ENCODE data around the gene STARD7.

STARD7 gene

DNA sequence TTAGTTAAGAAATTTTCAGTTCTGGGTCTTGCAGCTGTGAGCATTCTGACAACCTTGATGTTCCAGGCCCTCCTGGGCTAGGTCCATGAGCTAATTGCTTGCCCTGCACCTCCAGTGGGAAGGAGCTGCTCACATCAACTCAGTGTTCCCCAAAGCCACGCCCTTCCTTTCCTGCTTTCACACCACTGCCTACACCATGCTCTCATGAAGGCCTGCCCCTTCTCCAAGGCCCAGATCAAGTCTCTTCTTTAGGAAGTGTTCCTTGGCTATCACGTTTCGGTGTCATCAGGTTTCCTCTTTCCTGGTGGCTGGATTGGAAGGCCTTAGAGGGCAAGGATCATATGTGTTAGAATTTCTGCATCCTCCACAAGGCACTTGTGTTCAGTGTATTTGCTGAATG lies 38.4 kb upstream of the STARD7 start:
- H3K9ac ChIP-seq (ENCODE audit: low read length): no peak overlapping the region
- H3K27me3 ChIP-seq (ENCODE audit: control insufficient read depth, insufficient read depth, low read length): no peaks in the 10 kb centered on the region
- H3K4me1 ChIP-seq (ENCODE audit: control insufficient read depth, low read depth, low read length): no peaks in the 10 kb centered on the region
- no peak overlapping the region for H3K4me3 ChIP-seq (ENCODE audit: low read length)
- no peak overlapping the region for H3K27ac ChIP-seq (ENCODE audit: low read length)
- H3K36me3 ChIP-seq (ENCODE audit: control insufficient read depth, low read depth, low read length): peaks cover 1% of the 10 kb centered on the region
- H3K9me3 ChIP-seq (ENCODE audit: control insufficient read depth, low read depth, low read length): no peaks in the 10 kb centered on the region

DNA sequence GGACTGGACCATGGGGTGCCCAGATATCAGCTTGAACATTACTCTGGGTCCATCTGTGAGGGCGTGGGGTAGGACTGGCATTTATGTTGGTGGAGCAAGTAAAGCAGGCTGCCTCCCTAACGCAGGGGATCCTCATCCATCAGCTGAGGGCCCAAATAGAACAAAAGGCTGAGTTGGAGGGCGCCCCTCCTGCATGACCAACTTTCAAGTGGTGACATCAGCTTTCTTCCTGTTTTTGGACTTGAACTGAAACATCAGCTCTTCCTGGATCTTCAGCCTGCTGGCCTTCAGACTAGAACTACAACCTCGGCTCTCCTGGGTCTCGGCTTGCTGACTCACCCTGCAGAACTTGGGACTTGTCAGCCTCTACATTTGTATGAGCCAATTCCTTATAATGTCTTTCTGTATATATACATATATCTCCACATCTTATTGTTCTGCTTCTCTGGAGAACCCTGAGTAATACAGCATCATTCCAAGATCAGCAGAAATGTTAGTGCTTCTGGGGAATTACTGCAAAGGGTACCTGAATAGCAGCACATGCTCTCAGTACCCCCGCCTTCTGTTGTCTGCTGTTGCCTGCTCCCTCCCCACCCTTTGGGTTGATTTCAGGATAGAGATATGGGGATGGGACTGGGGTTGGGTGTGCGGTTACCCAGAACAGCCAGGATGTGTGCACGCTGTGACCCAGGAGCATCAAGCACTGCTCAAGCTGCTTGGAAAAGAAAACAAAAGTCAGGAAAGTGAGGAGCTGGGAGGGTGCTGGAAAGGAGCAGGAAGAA lies 37.2 kb upstream of the STARD7 start:
- no peaks in the 10 kb centered on the region for H3K4me1 ChIP-seq (ENCODE audit: control insufficient read depth, low read depth, low read length)
- no peaks in the 10 kb centered on the region for H3K9me3 ChIP-seq (ENCODE audit: control insufficient read depth, low read depth, low read length)
- no peaks in the 10 kb centered on the region for H3K27me3 ChIP-seq (ENCODE audit: control insufficient read depth, insufficient read depth, low read length)
- H3K4me3 ChIP-seq (ENCODE audit: low read length): no peak overlapping the region
- H3K9ac ChIP-seq (ENCODE audit: low read length): no peak overlapping the region
- H3K27ac ChIP-seq (ENCODE audit: low read length): no peak overlapping the region
- no peaks in the 10 kb centered on the region for H3K36me3 ChIP-seq (ENCODE audit: control insufficient read depth, low read depth, low read length)

DNA sequence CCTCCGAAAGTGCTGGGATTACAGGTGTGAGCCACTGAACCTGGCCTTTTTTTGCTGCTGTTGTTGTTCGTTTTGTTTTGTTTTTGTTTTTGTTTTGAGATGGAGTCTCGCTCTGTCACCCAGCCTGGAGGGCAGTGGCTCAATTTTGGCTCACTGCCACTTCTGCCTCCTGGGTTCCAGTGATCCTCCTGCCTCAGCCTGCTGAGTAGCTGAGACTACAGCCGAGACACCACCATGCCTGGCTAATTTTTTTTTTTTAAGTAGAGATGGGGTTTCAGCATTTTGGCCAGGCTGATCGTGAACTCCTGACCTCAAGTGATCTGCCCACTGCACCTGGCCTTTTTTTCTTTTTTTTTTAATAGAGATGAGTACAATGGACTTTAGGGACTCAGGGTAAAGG lies 35.2 kb upstream of the STARD7 start:
- H3K27ac ChIP-seq (ENCODE audit: low read length): no peak overlapping the region
- no peaks in the 10 kb centered on the region for H3K36me3 ChIP-seq (ENCODE audit: control insufficient read depth, low read depth, low read length)
- H3K4me1 ChIP-seq (ENCODE audit: control insufficient read depth, low read depth, low read length): no peaks in the 10 kb centered on the region
- H3K27me3 ChIP-seq (ENCODE audit: control insufficient read depth, insufficient read depth, low read length): no peaks in the 10 kb centered on the region
- H3K9me3 ChIP-seq (ENCODE audit: control insufficient read depth, low read depth, low read length): no peaks in the 10 kb centered on the region
- H3K9ac ChIP-seq (ENCODE audit: low read length): no peak overlapping the region
- H3K4me3 ChIP-seq (ENCODE audit: low read length): no peak overlapping the region

DNA sequence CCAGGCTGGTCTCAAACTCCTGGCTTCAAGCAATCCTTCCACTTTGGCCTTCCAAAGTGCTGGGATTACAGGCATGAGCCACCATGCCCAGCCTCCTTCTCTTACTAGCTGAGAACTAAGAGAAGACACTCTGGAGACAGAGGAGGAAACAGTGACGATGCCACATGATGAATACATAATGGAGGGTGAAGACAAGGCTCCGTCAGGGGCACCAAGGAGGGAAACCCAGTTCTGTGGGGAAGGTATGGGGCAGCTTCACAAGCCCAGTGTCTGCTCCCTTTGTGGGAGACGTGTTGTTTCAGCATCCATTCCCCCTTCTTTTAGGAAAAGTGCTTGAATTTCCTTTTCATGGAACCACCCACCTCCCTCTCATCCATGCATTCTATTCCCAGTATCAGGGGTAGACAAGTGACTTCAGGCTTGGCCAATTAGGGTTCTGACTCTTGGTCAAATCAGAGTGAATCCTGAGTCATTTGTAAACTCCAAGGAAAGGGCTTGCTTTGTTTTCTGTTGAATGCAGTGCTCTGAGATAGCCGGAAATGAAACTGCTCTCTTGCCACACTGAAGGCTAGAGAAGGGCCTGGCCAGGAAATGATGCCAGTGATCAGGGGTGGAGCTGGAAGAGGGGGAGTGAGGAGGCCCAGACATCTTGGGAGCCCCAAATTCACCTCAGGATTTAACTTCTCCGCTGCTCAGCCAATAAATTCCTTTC lies 33.4 kb upstream of the STARD7 start:
- Histone ChIP-seq H3K36me3 (ENCODE audit: control insufficient read depth, low read depth, low read length) (no peaks in the 10 kb centered on the region), H3K27me3 (ENCODE audit: control insufficient read depth, insufficient read depth, low read length) (no peaks in the 10 kb centered on the region), H3K27ac (ENCODE audit: low read length) (no peak overlapping the region), H3K9me3 (ENCODE audit: control insufficient read depth, low read depth, low read length) (no peaks in the 10 kb centered on the region), H3K9ac (ENCODE audit: low read length) (no peak overlapping the region), H3K4me1 (ENCODE audit: control insufficient read depth, low read depth, low read length) (no peaks in the 10 kb centered on the region), H3K4me3 (ENCODE audit: low read length) (no peak overlapping the region)

DNA sequence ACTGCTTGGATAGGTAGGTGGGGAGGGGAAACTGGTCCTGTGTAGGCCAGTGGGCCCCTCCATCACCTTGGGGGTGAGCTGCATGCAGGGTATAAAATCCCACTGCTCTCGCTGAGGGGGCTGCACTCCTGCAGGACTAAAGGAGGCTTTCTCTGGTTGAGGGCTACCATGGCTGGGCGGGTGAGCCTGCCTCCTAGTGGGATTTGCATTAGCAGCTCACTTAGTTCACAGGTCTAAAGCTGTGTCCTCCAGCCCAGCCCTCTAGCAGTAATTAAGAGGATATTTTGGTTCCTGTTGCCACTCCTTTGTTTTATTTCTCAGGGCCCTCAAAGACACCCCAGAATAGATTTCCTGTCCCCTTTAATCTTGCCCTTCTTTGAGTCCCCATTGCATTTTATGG lies 32.6 kb upstream of the STARD7 start:
- H3K4me3 ChIP-seq (ENCODE audit: low read length): no peak overlapping the region
- H3K27ac ChIP-seq (ENCODE audit: low read length): no peak overlapping the region
- no peaks in the 10 kb centered on the region for H3K9me3 ChIP-seq (ENCODE audit: control insufficient read depth, low read depth, low read length)
- no peaks in the 10 kb centered on the region for H3K4me1 ChIP-seq (ENCODE audit: control insufficient read depth, low read depth, low read length)
- no peak overlapping the region for H3K9ac ChIP-seq (ENCODE audit: low read length)
- no peaks in the 10 kb centered on the region for H3K27me3 ChIP-seq (ENCODE audit: control insufficient read depth, insufficient read depth, low read length)
- no peaks in the 10 kb centered on the region for H3K36me3 ChIP-seq (ENCODE audit: control insufficient read depth, low read depth, low read length)

DNA sequence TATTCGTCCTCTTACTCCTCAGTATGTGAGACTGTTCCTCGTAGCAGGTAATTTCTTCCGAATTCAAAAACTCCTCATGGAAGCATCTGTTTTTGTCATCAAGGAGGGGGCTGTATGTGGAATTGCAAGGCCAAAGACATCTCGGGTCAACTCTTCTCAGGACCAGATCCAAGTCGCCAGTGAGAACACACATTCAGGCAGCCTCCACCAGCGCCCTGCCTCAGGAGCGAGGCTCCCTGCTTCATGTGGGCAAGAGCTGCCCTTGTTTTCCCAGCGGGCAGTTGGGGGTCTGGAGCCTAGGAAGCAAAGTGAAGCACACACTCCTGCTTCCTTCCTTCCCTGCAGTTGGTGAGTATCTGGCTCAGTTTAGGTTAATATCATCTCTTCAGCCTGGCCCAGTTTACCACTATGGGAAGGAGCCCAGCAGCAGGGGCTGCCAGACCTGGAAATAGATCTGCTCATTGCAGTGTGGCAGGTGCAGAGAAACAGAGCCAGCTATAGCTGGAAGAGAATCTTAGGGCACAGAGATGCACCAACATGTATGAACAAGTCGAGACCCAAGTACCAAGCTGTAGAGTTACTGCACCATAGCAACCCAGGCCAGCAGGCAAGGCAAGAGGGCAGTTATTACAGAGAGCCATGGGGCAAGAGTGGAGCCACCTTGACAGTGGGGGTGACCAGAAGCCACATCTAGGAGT lies 31.9 kb upstream of the STARD7 start:
- no peaks in the 10 kb centered on the region for H3K27me3 ChIP-seq (ENCODE audit: control insufficient read depth, insufficient read depth, low read length)
- no peak overlapping the region for H3K4me3 ChIP-seq (ENCODE audit: low read length)
- H3K9me3 ChIP-seq (ENCODE audit: control insufficient read depth, low read depth, low read length): no peaks in the 10 kb centered on the region
- no peaks in the 10 kb centered on the region for H3K4me1 ChIP-seq (ENCODE audit: control insufficient read depth, low read depth, low read length)
- H3K9ac ChIP-seq (ENCODE audit: low read length): no peak overlapping the region
- H3K36me3 ChIP-seq (ENCODE audit: control insufficient read depth, low read depth, low read length): no peaks in the 10 kb centered on the region
- no peak overlapping the region for H3K27ac ChIP-seq (ENCODE audit: low read length)

DNA sequence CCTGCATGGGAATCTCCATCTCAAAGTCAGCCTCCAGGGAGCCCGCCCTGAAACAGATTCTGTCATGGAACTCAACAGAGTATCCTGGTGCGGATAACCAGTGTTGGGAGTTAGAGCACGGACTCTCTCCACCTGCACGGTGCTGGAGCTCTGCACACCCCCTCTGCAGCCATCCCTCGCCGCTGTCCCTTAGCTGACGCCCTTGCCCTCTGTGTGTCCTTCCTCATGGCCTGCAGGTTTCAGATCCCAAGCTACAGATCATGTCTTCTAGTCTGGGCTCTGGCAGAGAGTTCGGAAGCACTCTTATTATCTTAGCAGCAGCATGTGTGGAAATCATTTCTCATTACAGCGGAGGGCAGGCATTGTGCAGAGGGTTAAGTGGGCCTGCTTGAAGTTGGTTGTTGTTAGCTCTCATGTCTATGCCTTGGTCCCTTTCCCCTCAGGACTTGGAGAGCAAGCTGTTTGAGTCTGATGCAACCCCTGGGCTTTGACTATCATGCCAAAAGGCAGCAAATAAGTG lies 31.2 kb upstream of the STARD7 start:
- Histone ChIP-seq H3K4me3 (ENCODE audit: low read length) (no peak overlapping the region), H3K4me1 (ENCODE audit: control insufficient read depth, low read depth, low read length) (no peaks in the 10 kb centered on the region), H3K9me3 (ENCODE audit: control insufficient read depth, low read depth, low read length) (no peaks in the 10 kb centered on the region), H3K9ac (ENCODE audit: low read length) (no peak overlapping the region), H3K27ac (ENCODE audit: low read length) (no peak overlapping the region), H3K27me3 (ENCODE audit: control insufficient read depth, insufficient read depth, low read length) (no peaks in the 10 kb centered on the region), H3K36me3 (ENCODE audit: control insufficient read depth, low read depth, low read length) (no peaks in the 10 kb centered on the region)

DNA sequence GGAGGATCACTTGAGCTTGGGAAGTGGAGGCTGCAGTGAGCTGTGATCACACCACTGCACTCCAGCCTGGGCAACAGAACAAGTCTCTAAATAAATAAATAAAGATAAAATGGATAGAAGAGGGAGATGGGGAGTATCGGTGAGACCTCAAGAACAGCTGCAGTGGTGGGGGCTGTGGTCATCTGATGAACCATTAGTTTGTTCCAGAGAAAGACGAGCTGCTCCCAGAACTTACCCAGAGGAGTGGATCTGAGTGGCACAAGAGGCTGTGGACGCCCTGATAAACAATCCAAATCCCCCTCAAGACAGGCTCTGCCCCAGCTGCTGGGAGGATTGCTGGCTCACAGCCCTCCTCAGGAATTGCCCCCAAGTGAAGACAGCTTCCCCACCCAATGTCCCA lies 30.5 kb upstream of the STARD7 start:
- no peaks in the 10 kb centered on the region for H3K4me1 ChIP-seq (ENCODE audit: control insufficient read depth, low read depth, low read length)
- no peak overlapping the region for H3K4me3 ChIP-seq (ENCODE audit: low read length)
- no peak overlapping the region for H3K9ac ChIP-seq (ENCODE audit: low read length)
- H3K9me3 ChIP-seq (ENCODE audit: control insufficient read depth, low read depth, low read length): no peaks in the 10 kb centered on the region
- H3K27ac ChIP-seq (ENCODE audit: low read length): no peak overlapping the region
- no peaks in the 10 kb centered on the region for H3K36me3 ChIP-seq (ENCODE audit: control insufficient read depth, low read depth, low read length)
- no peaks in the 10 kb centered on the region for H3K27me3 ChIP-seq (ENCODE audit: control insufficient read depth, insufficient read depth, low read length)

DNA sequence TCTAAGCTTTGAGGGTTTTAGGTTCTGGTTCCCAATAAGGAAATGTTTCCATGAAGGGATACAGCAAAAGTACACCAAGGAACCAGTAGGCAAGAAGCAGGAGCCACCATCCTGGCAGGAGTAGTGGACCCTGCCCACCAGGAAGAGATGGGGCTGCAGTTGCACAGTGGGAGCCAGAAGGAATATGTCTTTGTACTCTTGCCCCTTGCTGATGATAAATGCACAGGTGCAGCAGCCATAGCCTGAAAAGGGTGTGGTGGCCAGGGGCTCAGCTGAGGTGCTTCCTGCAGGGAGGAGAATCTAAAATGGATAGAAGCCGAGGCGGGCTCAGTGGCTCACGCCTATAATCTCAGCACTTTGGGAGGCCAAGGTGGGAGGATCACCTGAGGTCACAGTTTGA lies 29.6 kb upstream of the STARD7 start:
- Histone ChIP-seq H3K4me1 (ENCODE audit: control insufficient read depth, low read depth, low read length) (no peaks in the 10 kb centered on the region), H3K27me3 (ENCODE audit: control insufficient read depth, insufficient read depth, low read length) (no peaks in the 10 kb centered on the region), H3K9ac (ENCODE audit: low read length) (no peak overlapping the region), H3K27ac (ENCODE audit: low read length) (no peak overlapping the region), H3K36me3 (ENCODE audit: control insufficient read depth, low read depth, low read length) (no peaks in the 10 kb centered on the region), H3K9me3 (ENCODE audit: control insufficient read depth, low read depth, low read length) (no peaks in the 10 kb centered on the region), H3K4me3 (ENCODE audit: low read length) (no peak overlapping the region)

DNA sequence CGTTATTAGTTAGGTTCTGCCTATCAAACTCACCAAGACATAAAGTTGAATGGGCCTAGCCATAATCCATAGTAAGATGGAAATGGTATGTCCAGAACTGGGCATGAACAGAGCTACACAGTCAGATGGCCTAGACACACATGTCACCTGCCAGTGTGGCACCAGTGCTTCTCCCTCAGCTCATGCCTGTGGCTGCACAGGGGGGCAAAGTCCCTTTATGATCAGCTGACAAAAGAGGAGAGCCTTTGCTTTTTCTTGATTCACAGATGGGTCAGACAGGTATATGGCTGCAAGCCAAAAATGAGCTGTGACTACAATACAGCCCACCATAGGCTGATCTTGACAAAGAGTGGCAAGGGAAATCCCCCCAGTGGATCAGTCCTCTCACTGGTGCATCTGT lies 28.3 kb upstream of the STARD7 start:
- no peaks in the 10 kb centered on the region for H3K36me3 ChIP-seq (ENCODE audit: control insufficient read depth, low read depth, low read length)
- no peaks in the 10 kb centered on the region for H3K4me1 ChIP-seq (ENCODE audit: control insufficient read depth, low read depth, low read length)
- no peaks in the 10 kb centered on the region for H3K27me3 ChIP-seq (ENCODE audit: control insufficient read depth, insufficient read depth, low read length)
- no peaks in the 10 kb centered on the region for H3K9me3 ChIP-seq (ENCODE audit: control insufficient read depth, low read depth, low read length)
- no peak overlapping the region for H3K27ac ChIP-seq (ENCODE audit: low read length)
- no peak overlapping the region for H3K9ac ChIP-seq (ENCODE audit: low read length)
- H3K4me3 ChIP-seq (ENCODE audit: low read length): no peak overlapping the region

DNA sequence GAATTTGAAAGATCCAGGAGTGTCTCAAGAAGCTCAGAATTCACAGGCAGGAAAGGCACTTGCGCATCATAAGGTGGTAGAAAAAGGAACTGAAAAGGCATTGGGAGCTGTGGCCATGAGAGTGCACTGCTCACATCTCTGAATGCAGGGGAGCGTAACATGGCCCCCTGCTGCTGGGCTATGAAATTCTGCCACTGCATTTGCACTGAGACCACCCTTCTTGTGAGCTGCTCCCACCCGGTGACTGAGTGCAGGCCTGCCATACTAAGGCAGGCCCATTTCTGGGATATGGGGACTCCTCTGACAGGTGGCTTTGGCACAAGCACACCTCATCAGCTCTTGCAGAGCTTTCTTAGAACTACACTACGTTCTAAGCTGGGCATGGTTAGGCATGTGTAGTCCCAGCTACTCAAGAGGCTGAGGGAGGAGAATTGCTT lies 25.3 kb upstream of the STARD7 start:
- no peaks in the 10 kb centered on the region for H3K36me3 ChIP-seq (ENCODE audit: control insufficient read depth, low read depth, low read length)
- no peaks in the 10 kb centered on the region for H3K9me3 ChIP-seq (ENCODE audit: control insufficient read depth, low read depth, low read length)
- H3K27ac ChIP-seq (ENCODE audit: low read length): no peak overlapping the region
- no peaks in the 10 kb centered on the region for H3K4me1 ChIP-seq (ENCODE audit: control insufficient read depth, low read depth, low read length)
- H3K9ac ChIP-seq (ENCODE audit: low read length): no peak overlapping the region
- no peak overlapping the region for H3K4me3 ChIP-seq (ENCODE audit: low read length)
- no peaks in the 10 kb centered on the region for H3K27me3 ChIP-seq (ENCODE audit: control insufficient read depth, insufficient read depth, low read length)
